Measurements from ENCODE around the gene FCHSD2. TPM values are rescaled to one million over a fixed set of nuclear protein-coding genes. Genes with fewer than 3 reads are reported as not detected.

Gene FCHSD2
- total and polyA plus RNA-seq, 9 of the 15 experiments (the other 6 are each of a cell fraction or from before 2014, with no cell fraction given), result 1.8 to 14.7 (median 6.4) TPM

GRCh38 chr11:72974487-72975205 is 167.5 kb downstream of the FCHSD2 start:
- 73% methylated on average over 3 of the region's 3 CpGs for WGBS (ENCODE audit: insufficient coverage, low coverage, missing lambda C conversion rate)

More at GRCh38 chr11:72974487-72975205, 167.5 kb downstream of the FCHSD2 start:
- ChIA-PET POLR2A (no interaction called here), CTCF (ENCODE audit: low intra/inter-chr PET ratio) (no interaction called here)
- FAIRE-seq (no peak), DNase-seq (ENCODE audit: extremely low read depth in 1 of 4, low spot score in 3 of 4) (no peak), ATAC-seq (no peak)
- Histone ChIP-seq H3K4me2 (ENCODE audit: insufficient read depth, low read length) (no peak overlapping the region), H3K4me3 (no peak overlapping the region), H3K9me3 (replicated peaks; ENCODE audit: control insufficient read depth, insufficient read depth, low read depth, low read length) (no peaks in the 10 kb centered on the region), H3K36me3 (ENCODE audit: control insufficient read depth, insufficient read depth, low read length) (0 out of 3 replicates have a peak, but pooled peaks cover under 1% of the 10 kb centered on the region), H3K4me1 (replicated peaks in 1 of 2; ENCODE audit: control insufficient read depth in 2 of 2, insufficient read depth in 2 of 2, low read length in 2 of 2) (peaks cover 0 to 12% of the 10 kb centered on the region in 2 experiments; a peak in 2 of 5 replicates), H3K79me2 (ENCODE audit: control insufficient read depth, insufficient read depth, low read length) (no peaks in the 10 kb centered on the region), H3K9ac (ENCODE audit: insufficient read depth in 1 of 2, low read depth in 2 of 2, low read length in 2 of 2) (no peak overlapping the region), H2AFZ (ENCODE audit: low read depth, low read length) (no peak overlapping the region), H4K20me1 (replicated peaks; ENCODE audit: control insufficient read depth, insufficient read depth, low read length) (no peaks in the 10 kb centered on the region), H3K9me1 (ENCODE audit: control insufficient read depth, insufficient read depth, low read length) (no peaks in the 10 kb centered on the region), H3K27ac (ENCODE audit: extremely low read depth, low read depth, low read length) (no peak overlapping the region), H3K27me3 (ENCODE audit: control insufficient read depth in 2 of 2, insufficient read depth in 2 of 2, low read length in 2 of 2) (no peaks in the 10 kb centered on the region)
- in situ Hi-C loops (cut with MboI) (no loop called here), intact Hi-C loops (cut with micrococcal nuclease) (no loop called here)
- TF ChIP-seq PRDM10 (IDR thresholded peaks at IDR 0.05; ENCODE audit: partially characterized antibody) (no peak), ZNF239 (CRISPR knock-in tag; IDR thresholded peaks at IDR 0.05) (no peak), CBFA2T2 (conservative IDR thresholded peaks at IDR 0.05) (no peak), RCOR1 (IDR thresholded peaks at IDR 0.05; ENCODE audit: borderline replicate concordance in 1 of 2, low read depth in 2 of 2, low read length in 2 of 2) (no peak), HINFP (tag; conservative IDR thresholded peaks at IDR 0.05; ENCODE audit: low read depth) (no peak), CREB3L1 (IDR thresholded peaks at IDR 0.05; ENCODE audit: borderline replicate concordance, low read depth) (no peak), MBD2 (IDR thresholded peaks at IDR 0.05; ENCODE audit: borderline replicate concordance, low read depth) (no peak), GTF2A2 (tag; IDR thresholded peaks at IDR 0.05) (no peak)
- TF ChIP-seq, protein P1, sequence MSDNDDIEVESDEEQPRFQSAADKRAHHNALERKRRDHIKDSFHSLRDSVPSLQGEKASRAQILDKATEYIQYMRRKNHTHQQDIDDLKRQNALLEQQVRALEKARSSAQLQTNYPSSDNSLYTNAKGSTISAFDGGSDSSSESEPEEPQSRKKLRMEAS (CRISPR knock-in tag; IDR thresholded peaks at IDR 0.05), result no peak
- BruUV-seq (replicated peaks), result no TSS peak

Data from K562 (cell line).